Measurements from ENCODE around the gene ATR.
"Not testable (repeated sequence)": the region's sequence is repeated elsewhere in the genome, so short reads cannot be mapped to it uniquely, and the experiment has no call there.

- TF ChIP-seq CTCF, EP300, POLR2A, POLR2AphosphoS5 (IDR thresholded peaks at IDR 0.05): not testable (repeated sequence)
Measured at GRCh38 chr3:142552579-142552978, 26.0 kb downstream of the ATR start.

Data from upper lobe of left lung (tissue), 4 donors.